H1 (cell line): ENCODE measurements around the gene TYW1B. TPM values are rescaled to one million over a fixed set of nuclear protein-coding genes. Genes with fewer than 3 reads are reported as not detected.
A peak's percentile ranks its signal among the peaks of the same experiment; 100 is the strongest.
"Not testable (repeated sequence)": the region's sequence is repeated elsewhere in the genome, so short reads cannot be mapped to it uniquely, and the experiment has no call there.

Source experiments
- CTCF ChIA-PET: fragments of 300-600 bp; sonication (Branson Sonifier 250); formaldehyde crosslinking; loops from one replicate; lab custom pipeline; 2021; ENCODE audit not compliant: partially characterized antibody; lab: Charles Lee
- POLR2A ChIA-PET: fragments of 300-600 bp; sonication (Branson Sonifier 250); formaldehyde crosslinking; loops from one replicate; lab custom pipeline; 2021; ENCODE audit warnings: inconsistent platforms; ENCODE audit not compliant: partially characterized antibody; lab: Charles Lee
- DNase-seq, 2 experiments: peaks; one replicate each; pipeline versions ENCODE4 v3.0.0 to v3.0.0-alpha.2; 2010 to 2022; ENCODE audit warnings: low spot score in 2 of 2, low read depth in 1 of 2, mixed read lengths in 1 of 2
- FAIRE-seq: peaks from 2 replicates; lab custom pipeline; 2011; peaks lifted over from hg19 to GRCh38; lab: Jason Lieb, UNC
- H2AFZ ChIP-seq: 2 replicates; pipeline ENCODE4 v1.8.1; 2012; ENCODE audit warnings: low read length, inconsistent platforms
- H2AK5ac ChIP-seq: 2 replicates; pipeline ENCODE4 v1.6.1; 2013; ENCODE audit warnings: low read depth, low read length
- H2BK120ac ChIP-seq: replicated peaks from 2 replicates; pipeline ENCODE3; 2013; ENCODE audit warnings: low read depth, low read length, inconsistent platforms
- H2BK12ac ChIP-seq: 2 replicates; pipeline ENCODE4 v1.6.1; 2013; ENCODE audit warnings: low read depth, low read length
- H2BK15ac ChIP-seq: 2 replicates; pipeline ENCODE4 v1.6.1; 2013; ENCODE audit warnings: low read length
- H2BK20ac ChIP-seq: 2 replicates; pipeline ENCODE4 v1.6.1; 2013; ENCODE audit warnings: low read length
- H2BK5ac ChIP-seq: 2 replicates; pipeline ENCODE4 v1.6.1; 2013; ENCODE audit warnings: low read depth, low read length
- H3K14ac ChIP-seq: 2 replicates; pipeline ENCODE4 v1.6.1; 2013; ENCODE audit warnings: inconsistent platforms; ENCODE audit not compliant: insufficient read length
- H3K18ac ChIP-seq: 2 replicates; pipeline ENCODE4 v1.6.1; 2013; ENCODE audit warnings: low read length; ENCODE audit errors: extremely low read depth
- H3K23ac ChIP-seq: 2 replicates; pipeline ENCODE4 v1.6.1; 2013; ENCODE audit warnings: inconsistent platforms; ENCODE audit not compliant: insufficient read length
- H3K23me2 ChIP-seq: 2 replicates; pipeline ENCODE4 v1.6.1; 2013; ENCODE audit warnings: low read depth, low read length
- H3K27ac ChIP-seq: 2 replicates; pipeline ENCODE4 v1.6.1; 2011; ENCODE audit warnings: low read depth, low read length, inconsistent platforms
- H3K27me3 ChIP-seq, 4 experiments: replicated peaks in 1 of 4; 1 replicate in 1 of 4; 2 replicates in 3 of 4; pipeline versions ENCODE4 v1.6.1 to v1.8.1; 2011 to 2013; ENCODE audit warnings: low read length in 3 of 4, mild to moderate bottlenecking in 3 of 4, inconsistent platforms in 2 of 4, mixed read lengths in 2 of 4, moderate library complexity in 1 of 4; ENCODE audit not compliant: control insufficient read depth in 3 of 4, insufficient read depth in 3 of 4; ENCODE audit errors: extremely low read depth in 1 of 4
- H3K36me3 ChIP-seq, 4 experiments: 2 replicates each; pipeline versions ENCODE4 v1.6.1 to v1.8.1; 2011 to 2013; ENCODE audit warnings: mild to moderate bottlenecking in 4 of 4, low read length in 3 of 4, moderate library complexity in 2 of 4, control low read depth in 1 of 4, inconsistent platforms in 1 of 4; ENCODE audit not compliant: insufficient read depth in 4 of 4, control insufficient read depth in 2 of 4
- H3K4ac ChIP-seq: replicated peaks from 2 replicates; pipeline ENCODE3; 2013; ENCODE audit warnings: low read length, low read depth, mixed read lengths, inconsistent platforms; ENCODE audit not compliant: insufficient read length
- H3K4me1 ChIP-seq, 4 experiments: replicated peaks in 1 of 4; 1 replicate in 1 of 4; 2 replicates in 3 of 4; pipeline versions ENCODE4 v1.6.1 to v1.8.1; 2011 to 2013; ENCODE audit warnings: low read length in 3 of 4, inconsistent platforms in 2 of 4, mixed read lengths in 1 of 4; ENCODE audit not compliant: insufficient read depth in 4 of 4, control insufficient read depth in 3 of 4
- H3K4me2 ChIP-seq, 2 experiments: 2 replicates each; pipeline versions ENCODE4 v1.6.1 to v1.8.1; 2011 to 2013; ENCODE audit warnings: low read depth in 2 of 2, low read length in 2 of 2, control low read depth in 1 of 2, inconsistent platforms in 1 of 2, mild to moderate bottlenecking in 1 of 2; ENCODE audit not compliant: insufficient read depth in 1 of 2
- H3K4me3 ChIP-seq, 4 experiments: fragments of 200-600, 300-600 bp in 1 of 4; sonication (generic), shearing (Covaris generic), sonication (Bioruptor Twin) in 1 of 4; 2 replicates each; pipeline versions ENCODE4 v1.5.1 to v1.8.1; 2011 to 2016; ENCODE audit warnings: low read length in 4 of 4, low read depth in 3 of 4, control low read depth in 2 of 4, inconsistent platforms in 2 of 4, mild to moderate bottlenecking in 2 of 4, mixed read lengths in 1 of 4, moderate library complexity in 1 of 4; ENCODE audit not compliant: insufficient read depth in 2 of 4; ENCODE audit errors: extremely low read depth in 1 of 4
- H3K56ac ChIP-seq: replicated peaks from 2 replicates; pipeline ENCODE3; 2013; ENCODE audit warnings: low read depth, mild to moderate bottlenecking, mixed read lengths, low read length, inconsistent platforms; ENCODE audit not compliant: insufficient read length
- H3K79me1 ChIP-seq: 2 replicates; pipeline ENCODE4 v1.6.1; 2013; ENCODE audit warnings: low read depth, low read length, control low read depth
- H3K79me2 ChIP-seq, 2 experiments: 2 replicates each; pipeline versions ENCODE4 v1.6.1 to v1.8.1; 2012 to 2013; ENCODE audit warnings: low read length in 2 of 2, mild to moderate bottlenecking in 2 of 2, inconsistent platforms in 1 of 2; ENCODE audit not compliant: insufficient read depth in 2 of 2, control insufficient read depth in 1 of 2
- H3K9ac ChIP-seq, 4 experiments: replicated peaks in 1 of 4; 1 replicate in 1 of 4; 2 replicates in 3 of 4; pipeline versions ENCODE4 v1.6.1 to v1.8.1; 2011 to 2013; ENCODE audit warnings: low read depth in 3 of 4, low read length in 3 of 4, control low read depth in 2 of 4, mild to moderate bottlenecking in 2 of 4, moderate library complexity in 2 of 4, inconsistent platforms in 1 of 4; ENCODE audit errors: extremely low read depth in 1 of 4
- H3K9me3 ChIP-seq, 2 experiments: 2 replicates each; pipeline versions ENCODE4 v1.6.1 to v1.8.1; 2012 to 2013; ENCODE audit warnings: mild to moderate bottlenecking in 2 of 2, moderate library complexity in 2 of 2, control low read depth in 1 of 2, inconsistent platforms in 1 of 2, low read depth in 1 of 2, low read length in 1 of 2, mixed read lengths in 1 of 2; ENCODE audit not compliant: insufficient read depth in 2 of 2
- H4K20me1 ChIP-seq, 2 experiments: replicated peaks in 1 of 2; 2 replicates each; pipeline versions ENCODE3 to v1.8.1; 2011 to 2013; ENCODE audit warnings: inconsistent platforms in 2 of 2, low read length in 2 of 2, mild to moderate bottlenecking in 1 of 2; ENCODE audit not compliant: insufficient read depth in 2 of 2, control insufficient read depth in 1 of 2
- H4K5ac ChIP-seq: 2 replicates; pipeline ENCODE4 v1.6.1; 2013; ENCODE audit warnings: low read length, low read depth, mixed read lengths, inconsistent platforms; ENCODE audit not compliant: insufficient read length
- H4K8ac ChIP-seq: 2 replicates; pipeline ENCODE4 v1.8.0; 2013; ENCODE audit warnings: mild to moderate bottlenecking, moderate library complexity, low read length, inconsistent platforms; ENCODE audit not compliant: insufficient read depth; ENCODE audit errors: extremely low read depth
- H4K91ac ChIP-seq: replicated peaks from 2 replicates; pipeline ENCODE3; 2013; ENCODE audit warnings: low read length, mixed read lengths, inconsistent platforms; ENCODE audit not compliant: insufficient read length
- CREB1 ChIP-seq: IDR thresholded peaks from 2 replicates; pipeline ENCODE4 v1.6.1; 2012; ENCODE audit warnings: inconsistent platforms
- KDM4A ChIP-seq: IDR thresholded peaks from one replicate; pipeline ENCODE4 v1.7.1; 2012; ENCODE audit warnings: low read depth, mild to moderate bottlenecking, moderate library complexity, low read length, inconsistent platforms; ENCODE audit not compliant: severe bottlenecking
- PHF8 ChIP-seq: fragments of 200-600 bp; sonication (generic); conservative IDR thresholded peaks from 2 replicates; pipeline ENCODE4 v1.7.1; 2012; ENCODE audit warnings: low read depth, mild to moderate bottlenecking, inconsistent platforms, low read length, moderate library complexity
- POLR2AphosphoS5 ChIP-seq: IDR thresholded peaks from 2 replicates; pipeline ENCODE4 v1.6.1; 2011; ENCODE audit warnings: low read depth, low read length
- RBBP5 ChIP-seq: IDR thresholded peaks from 2 replicates; pipeline ENCODE4 v1.7.1; 2012; ENCODE audit warnings: low read depth, mild to moderate bottlenecking, inconsistent platforms, low read length, moderate library complexity, borderline replicate concordance
- SIN3A ChIP-seq, 2 experiments: IDR thresholded peaks in 1 of 2; conservative IDR thresholded peaks in 1 of 2; 2 replicates each; pipeline ENCODE4 v1.6.1; 2011 to 2012; ENCODE audit warnings: low read length in 2 of 2, improper control_type of control experiment in 1 of 2, low read depth in 1 of 2, mild to moderate bottlenecking in 1 of 2
- SP1 ChIP-seq: IDR thresholded peaks from 2 replicates; pipeline ENCODE4 v1.6.1; 2011; ENCODE audit warnings: low read depth, low read length
- SP4 ChIP-seq: IDR thresholded peaks from 2 replicates; pipeline ENCODE4 v1.6.1; 2012; ENCODE audit warnings: low read length, inconsistent platforms
- WGBS, 2 experiments: shearing (Covaris generic) in 1 of 2; methylation state at CpG; one replicate each; pipeline versions ENCODE4 v1.1.6 to v1.1.7; 2013 to 2015; ENCODE audit warnings: low lambda C conversion rate in 2 of 2, mixed read lengths in 2 of 2, inconsistent platforms in 1 of 2, low coverage in 1 of 2, missing lambda C conversion rate in 1 of 2; ENCODE audit not compliant: insufficient replicate concordance in 2 of 2, insufficient coverage in 1 of 2, insufficient read length in 1 of 2; ENCODE audit errors: extremely low coverage in 1 of 2, missing lambda C conversion rate in 1 of 2; 5-methylcytosine and 5-hydroxymethylcytosine counted together
- polyA plus RNA-seq, 7 experiments: library from polyadenylated mRNA; depleted of rRNA in 3 of 7; stranded (reverse) in 5 of 7; unstranded in 2 of 7; fragments of >200 nt in 5 of 7; fragments of 200-250 nt in 2 of 7; gene quantifications; 1 replicate in 5 of 7; 2 replicates in 1 of 7; 4 replicates in 1 of 7; pipeline versions ENCODE4 v1.2.1 to v1.2.3, GENCODE V29; 2011 to 2013; ENCODE audit warnings: missing spikeins in 2 of 7, mixed read lengths in 2 of 7
- total RNA-seq: library from RNA; stranded (reverse); fragmentation: NEBNext Ultra II Directional; extraction: Animal tissue kit (Norgen Biotek cat#: 25700); gene quantifications from 2 replicates; pipeline ENCODE4 v1.2.1, GENCODE V29; 2021
- TF ChIP-seq, protein P1 (sequence below): IDR thresholded peaks from 2 replicates; pipeline ENCODE4 v1.6.1; 2012; ENCODE audit warnings: inconsistent platforms

TYW1B gene
- total and polyA plus RNA-seq, 2 of the 8 experiments (the other 6 are each of a cell fraction or from before 2014, with no cell fraction given) = 6.8 to 12.6 TPM

DNA sequence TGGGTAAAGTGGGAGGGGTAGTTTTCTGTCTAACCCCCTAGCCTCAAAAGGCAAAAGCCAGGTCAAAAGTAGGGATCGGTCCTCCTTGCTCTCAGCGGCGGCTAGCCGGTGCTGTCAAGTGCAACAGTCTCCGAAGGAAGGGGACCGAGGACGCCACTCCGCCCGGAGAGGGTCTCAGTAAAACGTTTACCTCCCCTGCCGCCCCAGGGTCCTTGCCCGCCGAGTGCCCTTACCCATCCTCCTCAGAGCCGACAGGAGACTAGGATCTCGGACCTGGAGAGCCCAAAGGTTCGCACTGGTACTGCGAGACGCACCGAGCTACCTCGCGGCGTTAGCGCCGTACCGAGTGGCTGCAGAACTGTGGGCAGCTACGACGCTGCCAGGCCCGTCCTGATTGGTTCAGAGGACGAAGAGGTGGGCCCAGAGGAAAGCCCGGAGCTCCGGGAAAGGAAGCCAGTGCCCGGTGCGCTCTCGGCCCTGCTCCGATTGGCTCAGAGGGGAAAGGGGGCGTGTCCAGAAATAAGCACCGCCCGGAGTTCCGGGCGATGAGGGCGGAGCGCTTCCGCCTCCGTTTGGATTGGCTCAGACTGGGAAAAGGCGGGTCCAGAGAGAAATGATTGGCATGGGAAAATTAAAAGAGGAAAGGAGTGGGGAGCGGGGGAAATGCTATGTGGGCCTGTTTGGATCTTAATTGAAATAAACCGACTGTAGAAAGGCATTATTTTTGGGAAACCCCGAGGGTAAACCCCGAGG lies at the start of gene TYW1B (continued):
- TF ChIP-seq CREB1 = peak; percentile 61; the same call in 1 of the 2 replicates
- TF ChIP-seq PHF8 = peak; percentile 56
- TF ChIP-seq RBBP5 = 0 out of 2 replicates have a peak, but pooled peaks have one; percentile 52
- TF ChIP-seq SP4 = peak; percentile 79; the same call in 1 of the 2 replicates
- peak; percentile 40 for TF ChIP-seq KDM4A
- peak; percentile 77 to 88; a peak in 1 of 4 replicates for TF ChIP-seq SIN3A (conservative IDR thresholded peaks at IDR 0.05 in 1 of 2, IDR thresholded peaks at IDR 0.05 in 1 of 2; ENCODE audit: low read depth in 1 of 2, low read length in 2 of 2)
- TF ChIP-seq, protein P1, sequence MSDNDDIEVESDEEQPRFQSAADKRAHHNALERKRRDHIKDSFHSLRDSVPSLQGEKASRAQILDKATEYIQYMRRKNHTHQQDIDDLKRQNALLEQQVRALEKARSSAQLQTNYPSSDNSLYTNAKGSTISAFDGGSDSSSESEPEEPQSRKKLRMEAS = 0 out of 2 replicates have a peak, but pooled peaks have one; percentile 27
- TF ChIP-seq POLR2AphosphoS5 = peak; percentile 92
- peak; percentile 77; the same call in 1 of the 2 replicates for TF ChIP-seq SP1

- not testable (repeated sequence) for H3K36me3 ChIP-seq, H3K23ac ChIP-seq, H4K91ac ChIP-seq, H2AFZ ChIP-seq, H2BK20ac ChIP-seq, H3K27ac ChIP-seq, H4K5ac ChIP-seq, H3K79me1 ChIP-seq, H2BK120ac ChIP-seq, H3K23me2 ChIP-seq, H3K79me2 ChIP-seq, FAIRE-seq, H4K8ac ChIP-seq, H3K4me3 ChIP-seq, H4K20me1 ChIP-seq, H2AK5ac ChIP-seq, H3K4me1 ChIP-seq, DNase-seq, H2BK15ac ChIP-seq, H3K4me2 ChIP-seq, H3K14ac ChIP-seq, H3K18ac ChIP-seq, H3K4ac ChIP-seq, H3K56ac ChIP-seq, H3K9me3 ChIP-seq, H3K9ac ChIP-seq, H2BK5ac ChIP-seq, H2BK12ac ChIP-seq, H3K27me3 ChIP-seq
- ChIA-PET POLR2A (interaction anchor here (0.6 kb wide), 1 partner anchor 30 kb away, joined by 3 read pairs; no protein-coding TSS in a partner anchor), CTCF (interaction anchor here (1.0 to 1.1 kb wide), 2 partner anchors 37 to 47 kb away, joined by 3 to 4 read pairs; no protein-coding TSS in a partner anchor)
- 76% methylated on average over 4 of the region's 7 CpGs; no CpG with 5 or more reads in 1 of the 2 experiments for WGBS, 2 experiments
Measured at GRCh38 chr7:72867591-72867990, 39.6 kb upstream of the TYW1B start.
